SKM-1 treated with dmso at 0.1 percent for 144 hours (cell line): ENCODE results near the gene TTC27.

Source experiments
- DNase-seq: peaks from one replicate; lab custom pipeline; 2025; ENCODE audit not compliant: unreplicated experiment; lab: John Stamatoyannopoulos, UW

The TTC27 gene

DNA sequence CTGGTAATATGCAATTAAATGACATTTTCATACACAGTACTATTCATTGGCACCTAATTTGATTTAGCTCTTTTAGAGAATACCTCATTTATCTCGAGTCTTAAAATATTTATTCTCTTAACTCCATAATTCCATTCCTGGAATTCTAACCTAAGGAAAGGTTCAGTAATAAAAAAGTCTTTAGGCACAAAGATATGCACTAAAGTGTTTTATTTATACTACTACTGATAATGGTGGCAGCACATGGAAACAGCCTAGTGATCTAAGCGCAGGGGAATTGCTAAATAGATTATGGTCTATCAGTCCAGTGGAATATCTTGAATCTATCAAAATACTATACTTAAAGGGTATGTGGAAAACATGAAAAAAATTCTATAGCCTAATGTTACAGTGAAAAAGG, 176.4 kb downstream of the TTC27 start:
- DNase-seq, result no peak

DNA sequence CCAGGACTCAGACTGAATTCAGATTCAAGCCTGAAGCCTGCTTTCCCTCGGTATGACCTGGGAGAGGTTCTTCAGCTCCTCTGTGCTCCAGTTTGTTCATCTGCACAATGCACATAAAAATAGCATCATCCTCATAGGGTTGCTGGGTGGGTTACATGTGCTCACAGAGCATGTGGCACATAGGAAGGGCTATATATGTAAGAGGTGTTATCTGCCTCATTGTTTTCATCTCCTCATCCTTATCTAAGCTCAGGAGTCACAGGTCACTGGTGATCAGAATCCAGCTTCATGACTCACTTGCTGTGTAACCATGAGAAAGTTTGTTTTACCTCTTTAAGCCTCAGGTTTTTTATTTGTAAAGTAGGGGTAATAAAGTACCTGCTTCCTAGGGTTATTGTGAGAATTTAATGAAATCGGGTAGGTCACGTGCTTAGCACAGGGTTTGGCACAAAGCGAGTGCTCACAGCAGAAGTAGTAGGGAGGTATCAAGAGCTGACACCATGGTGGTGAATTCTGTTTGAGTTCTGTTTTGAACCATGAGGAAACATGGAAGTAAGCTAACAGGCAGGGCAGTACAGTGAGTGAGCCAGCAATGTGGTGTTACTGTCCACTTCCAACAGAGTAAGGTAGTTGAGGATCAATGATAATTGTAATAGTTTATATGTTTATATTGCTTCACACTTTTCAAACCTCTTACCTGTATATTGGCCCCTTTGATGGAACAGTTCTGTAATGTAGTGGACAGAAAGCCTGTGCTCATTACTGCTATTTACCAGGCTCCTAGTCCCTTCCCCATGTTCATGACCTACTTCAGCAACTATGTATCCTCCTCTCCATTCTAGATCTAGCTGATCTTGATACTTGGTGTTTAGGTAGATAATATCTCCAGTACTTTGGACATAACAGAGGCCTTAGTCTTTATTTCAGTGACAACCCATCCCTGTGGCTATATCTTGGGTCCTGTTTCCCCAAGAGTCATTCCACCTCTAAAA, 177.6 kb downstream of the TTC27 start:
- DNase-seq, result no peak

DNA sequence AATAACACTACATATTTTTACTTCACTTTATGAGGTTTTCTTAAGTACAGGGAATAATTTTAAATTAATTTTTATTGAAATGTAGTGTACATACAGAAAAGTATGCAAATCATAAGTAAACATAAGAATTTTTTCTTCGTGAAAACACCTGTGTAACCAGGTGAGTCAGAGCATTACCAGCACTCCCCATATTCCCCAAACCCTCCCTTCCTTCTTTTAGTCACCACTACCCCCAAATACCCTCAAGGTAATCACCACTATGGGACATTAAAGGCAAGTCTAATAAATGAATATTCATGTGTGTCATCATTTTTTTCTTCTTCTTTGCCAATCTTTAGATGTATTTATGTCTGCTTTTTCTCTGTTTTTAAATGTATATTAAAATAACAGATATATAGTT, 179.0 kb downstream of the TTC27 start:
- DNase-seq, result no peak

DNA sequence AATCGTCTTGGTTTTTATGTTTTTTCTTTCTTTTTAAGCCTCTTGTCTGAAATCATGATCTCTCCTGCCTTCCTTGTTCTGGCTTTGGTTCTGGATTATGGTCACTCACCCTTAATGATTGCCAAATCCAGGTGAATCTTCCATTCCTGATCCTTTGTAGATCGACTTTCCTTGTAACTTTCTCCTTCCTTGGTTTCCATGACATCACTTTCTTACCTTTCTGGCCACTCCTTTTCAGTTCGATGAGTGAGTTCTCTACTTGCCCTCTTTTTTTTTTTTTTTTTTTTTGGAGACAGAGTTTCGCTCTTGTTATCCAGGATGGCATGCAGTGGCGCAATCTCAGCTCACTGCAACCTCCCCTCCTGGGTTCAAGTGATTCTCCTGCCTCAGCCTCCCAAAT, 179.8 kb downstream of the TTC27 start:
- DNase-seq, result no peak

DNA sequence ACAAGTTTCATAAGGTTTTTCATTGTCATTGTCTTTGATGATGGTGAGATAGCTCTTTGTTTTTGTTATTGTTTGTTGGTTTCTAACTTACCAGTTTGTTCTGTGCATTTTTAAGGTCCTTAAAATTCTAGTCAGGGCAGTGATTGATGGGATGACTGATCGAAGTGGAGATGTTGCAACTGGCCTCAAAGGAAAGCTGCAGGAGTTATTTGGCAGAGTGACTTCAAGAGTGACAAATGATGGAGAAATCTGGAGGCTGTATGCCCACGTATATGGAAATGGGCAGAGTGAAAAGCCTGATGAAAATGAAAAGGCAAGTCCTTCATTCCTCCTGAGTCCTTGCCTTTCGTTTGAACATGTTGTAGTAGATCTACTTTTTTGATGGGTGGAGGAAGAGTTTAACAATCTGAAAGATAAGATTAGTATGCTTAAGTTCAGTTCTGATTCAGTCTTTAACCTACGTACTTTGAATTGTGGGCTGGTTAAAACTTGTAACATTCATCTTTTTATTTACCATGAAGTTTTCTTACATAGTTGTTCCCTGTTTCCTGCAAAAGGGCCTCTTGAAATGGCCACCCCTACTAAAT, 183.2 kb downstream of the TTC27 start:
- no peak for DNase-seq

DNA sequence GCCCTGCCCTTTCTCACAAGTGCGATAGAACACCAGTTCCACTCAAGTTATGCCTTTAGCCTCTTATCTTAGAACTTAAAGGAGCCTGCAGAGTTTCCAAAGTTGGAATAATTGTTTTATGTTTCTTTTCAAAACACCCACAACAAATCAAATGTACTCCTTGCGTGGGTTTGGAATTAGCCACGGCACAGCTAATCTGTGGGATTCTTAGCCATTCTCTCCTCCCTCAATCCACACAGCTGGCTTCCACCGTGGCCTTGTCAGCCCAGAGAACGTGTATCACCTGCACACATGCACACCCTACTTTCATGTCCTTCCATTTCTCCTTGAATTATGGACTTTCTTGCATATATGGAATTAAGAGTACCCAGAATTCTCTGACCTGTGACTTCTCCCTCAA, 183.8 kb downstream of the TTC27 start:
- DNase-seq, result no peak

DNA sequence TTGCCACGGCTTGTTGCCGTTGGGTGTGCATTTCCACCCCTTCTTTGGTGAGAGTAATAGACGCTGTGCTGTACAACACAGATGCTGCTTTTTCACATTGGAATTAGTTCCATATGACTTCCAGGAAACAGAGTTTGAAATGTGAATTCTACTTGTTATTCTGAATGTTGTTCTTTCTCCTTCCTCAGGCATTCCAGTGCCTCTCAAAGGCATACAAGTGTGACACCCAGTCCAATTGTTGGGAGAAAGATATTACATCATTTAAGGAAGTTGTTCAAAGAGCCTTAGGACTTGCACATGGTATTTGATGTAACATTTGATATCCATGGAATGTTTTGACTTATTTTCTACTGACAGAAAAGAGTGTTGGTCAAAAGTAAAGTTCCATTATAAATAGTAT, 184.5 kb downstream of the TTC27 start:
- DNase-seq, result no peak

DNA sequence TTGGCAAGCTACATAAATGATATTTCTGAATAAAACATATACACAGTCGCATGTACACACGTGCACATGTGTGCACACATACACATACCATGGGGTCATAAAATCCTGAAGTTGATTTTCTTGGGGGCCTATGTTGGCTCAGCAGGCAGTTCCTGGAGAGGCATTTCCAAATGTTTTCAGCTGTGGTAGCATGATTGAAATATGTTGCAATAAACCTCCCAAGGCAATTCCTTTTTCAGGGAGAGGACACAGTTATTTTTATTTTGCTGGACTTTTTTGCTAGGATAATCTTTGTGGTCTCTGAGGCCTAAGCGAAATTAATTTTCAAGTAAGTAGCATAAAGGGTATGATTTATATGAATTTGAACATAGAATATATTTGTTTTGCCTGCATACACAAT, 192.2 kb downstream of the TTC27 start:
- DNase-seq, result no peak

DNA sequence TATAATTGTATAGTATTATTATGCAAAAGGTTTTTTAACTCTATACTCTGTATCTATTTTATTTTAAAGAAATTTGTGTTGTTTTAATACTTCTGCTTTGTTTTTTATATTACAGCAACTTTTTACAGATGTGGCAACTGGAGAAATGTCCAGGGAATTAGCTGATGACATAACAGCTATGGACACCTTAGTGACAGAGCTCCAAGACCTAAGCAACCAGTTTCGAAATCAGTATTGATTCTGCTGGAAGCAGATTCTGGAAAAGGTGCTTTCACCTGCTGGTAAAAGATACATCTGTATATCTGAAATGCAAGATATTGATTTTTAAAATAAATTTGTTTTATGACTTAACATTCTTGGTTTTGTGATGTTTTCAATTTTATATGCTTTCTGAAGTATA, 192.9 kb downstream of the TTC27 start:
- no peak for DNase-seq

DNA sequence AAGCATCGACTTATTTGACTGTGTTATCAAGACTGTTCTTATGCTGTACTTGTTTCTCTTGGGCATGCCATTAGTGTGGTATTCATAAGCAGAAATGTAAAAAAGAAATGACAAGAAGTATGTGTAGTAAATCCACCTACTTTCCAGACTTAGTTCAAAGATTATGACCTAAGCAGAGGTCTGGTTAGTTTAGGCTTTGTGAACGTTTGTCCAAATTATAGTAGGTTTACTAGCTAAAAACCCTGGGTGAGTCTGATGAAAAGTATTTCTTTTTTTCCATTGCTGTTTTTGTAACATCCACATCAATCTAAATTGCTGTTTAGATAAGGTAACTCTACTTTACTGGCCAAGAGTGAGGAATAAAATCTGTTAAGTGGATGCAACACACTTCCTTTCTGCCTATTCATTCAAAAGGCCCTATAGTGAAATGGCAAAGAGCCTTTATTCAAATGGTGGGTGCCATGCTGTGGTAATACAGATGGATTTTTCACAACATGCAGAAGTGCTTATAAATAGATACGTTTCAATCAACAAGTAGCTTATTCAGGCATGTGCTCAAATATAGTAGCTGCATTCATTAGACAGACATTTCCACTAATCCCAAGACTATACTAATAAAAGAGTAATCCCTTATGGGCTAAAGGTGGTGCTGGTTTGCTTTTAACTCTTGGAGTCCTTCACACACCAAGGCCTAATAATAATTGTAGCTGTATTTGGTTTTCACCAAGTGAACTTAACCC, 196.4 kb downstream of the TTC27 start:
- no peak for DNase-seq

DNA sequence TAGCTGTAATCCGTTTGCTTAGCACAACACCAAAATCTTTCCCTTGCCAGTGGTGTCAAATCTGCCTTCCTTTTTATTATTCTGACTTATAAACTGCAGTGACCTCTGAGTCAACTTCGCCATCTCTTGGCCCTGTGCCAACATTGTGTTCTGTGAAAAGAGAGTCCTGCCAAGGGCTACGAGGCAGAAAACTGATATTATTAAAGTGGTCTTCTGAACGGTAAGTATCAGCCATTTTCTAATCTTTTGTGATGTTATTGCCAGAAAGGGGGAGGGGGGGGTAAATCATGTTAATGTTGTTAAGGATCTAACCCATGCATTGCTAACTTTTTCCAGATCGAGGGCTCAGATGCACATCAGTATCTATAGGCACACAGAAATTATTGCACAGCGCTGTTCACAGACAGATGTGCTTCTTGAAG, 197.5 kb downstream of the TTC27 start:
- no peak for DNase-seq

DNA sequence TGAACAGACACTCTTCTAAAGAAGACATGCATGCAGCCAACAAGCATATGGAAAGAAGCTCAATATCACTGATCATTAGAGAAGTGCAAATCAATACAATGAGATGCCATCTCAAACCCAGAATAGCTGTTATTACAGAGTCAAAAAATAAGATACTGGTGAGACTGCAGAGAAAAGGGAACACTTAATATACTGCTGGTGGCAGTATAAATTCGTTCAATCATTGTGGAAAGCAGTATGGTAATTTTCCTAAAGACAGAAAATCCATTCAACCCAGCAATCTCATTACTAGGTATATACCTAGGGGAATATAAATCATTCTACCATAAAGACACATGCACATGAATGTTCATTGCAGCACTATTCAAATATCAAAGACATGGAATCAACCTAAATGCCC, 202.3 kb downstream of the TTC27 start:
- DNase-seq, result no peak

DNA sequence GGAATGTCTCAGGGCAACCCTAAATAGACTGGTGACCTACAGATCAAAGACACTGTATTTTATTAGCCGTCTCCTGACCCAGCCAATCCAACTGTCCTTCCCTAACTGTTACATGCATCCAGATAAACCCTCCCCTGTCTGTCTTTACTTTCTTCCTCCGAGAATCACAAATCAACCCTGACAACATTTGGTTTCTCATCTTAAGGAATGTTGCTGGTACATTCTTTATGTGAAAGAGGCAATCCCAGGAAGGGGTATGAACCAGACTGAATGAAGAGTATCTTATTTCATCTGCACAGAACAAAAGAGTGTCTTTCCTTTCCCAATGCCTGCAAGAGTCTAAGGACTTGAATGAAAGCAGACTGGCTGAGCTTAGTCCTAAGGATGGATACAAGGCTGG, 205.0 kb downstream of the TTC27 start:
- DNase-seq, result no peak

DNA sequence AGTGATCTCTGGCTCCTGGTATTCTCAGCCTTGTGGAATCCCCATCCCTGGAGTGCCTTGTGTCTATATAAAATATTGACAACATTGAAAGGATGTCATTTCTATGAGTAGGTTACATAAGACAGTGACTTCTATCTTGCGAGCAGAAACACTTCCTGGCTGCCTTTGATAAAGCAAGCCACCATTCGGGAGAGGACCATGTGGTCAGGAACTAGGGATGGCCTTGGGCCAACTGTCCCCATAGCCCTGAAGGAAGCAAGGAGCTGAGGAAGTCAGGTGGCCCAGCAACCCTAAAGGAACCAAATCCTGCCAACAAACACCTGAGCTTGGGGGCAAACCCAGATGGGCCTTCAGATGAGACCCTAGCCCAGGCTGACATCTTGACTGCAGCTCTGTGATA, 205.9 kb downstream of the TTC27 start:
- no peak for DNase-seq

DNA sequence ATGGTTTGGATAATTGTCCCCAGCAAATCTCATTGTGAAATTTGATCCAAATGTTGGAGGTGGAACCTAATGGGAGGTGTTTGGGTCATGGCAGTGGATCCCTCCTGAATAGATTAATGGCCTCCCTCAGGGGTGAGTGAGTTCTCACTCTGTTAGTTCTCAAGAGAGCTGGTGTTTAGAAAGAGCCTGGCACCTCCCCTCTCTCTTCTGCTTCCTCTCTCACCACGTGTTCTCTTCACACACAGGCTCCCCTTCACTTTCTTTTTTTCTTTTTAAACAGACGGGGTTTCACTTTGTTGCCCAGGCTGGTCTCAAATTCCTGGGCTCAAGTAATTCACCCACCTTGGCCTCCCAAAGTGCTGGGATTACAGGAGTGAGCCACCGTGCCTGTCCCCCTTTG, 207.3 kb downstream of the TTC27 start:
- no peak for DNase-seq

DNA sequence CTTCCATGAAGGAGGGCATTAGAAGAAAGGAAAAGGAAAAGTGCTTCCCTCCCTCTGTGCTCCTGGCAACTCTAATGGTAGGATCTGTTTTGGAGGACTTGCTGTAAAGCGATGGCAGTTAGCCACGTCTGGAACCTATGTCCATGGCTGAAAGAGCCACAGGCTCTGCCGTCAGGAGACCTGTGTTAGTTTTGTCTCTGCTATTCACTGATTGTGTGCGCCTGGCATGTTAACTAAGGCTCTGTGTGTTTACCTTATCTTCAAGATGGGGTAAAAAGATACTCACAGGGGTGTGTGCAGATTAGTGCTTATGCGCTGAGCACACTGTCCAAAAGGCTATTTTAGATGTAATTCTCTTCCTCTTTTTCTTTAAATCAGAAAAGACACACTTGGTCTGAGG, 209.1 kb downstream of the TTC27 start:
- DNase-seq, result no peak

DNA sequence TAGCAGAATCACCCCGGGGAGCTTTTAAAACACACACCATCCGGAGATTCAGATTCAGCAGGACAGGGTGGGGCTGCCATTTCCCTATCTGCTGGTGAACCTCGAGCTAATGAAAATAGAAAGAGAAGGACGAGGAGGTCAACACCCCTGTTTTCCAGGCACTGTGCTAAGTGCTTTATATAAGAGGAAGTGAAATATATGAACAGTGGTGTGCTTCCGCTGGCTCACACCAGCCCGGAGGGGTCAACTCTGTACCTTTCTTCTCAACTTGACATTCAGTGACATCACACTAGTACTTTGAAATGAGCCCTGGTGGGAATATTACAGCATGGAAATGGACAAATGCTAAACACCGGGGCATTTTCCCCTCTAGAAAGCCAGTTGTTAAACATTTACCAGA, 210.6 kb downstream of the TTC27 start:
- no peak for DNase-seq

DNA sequence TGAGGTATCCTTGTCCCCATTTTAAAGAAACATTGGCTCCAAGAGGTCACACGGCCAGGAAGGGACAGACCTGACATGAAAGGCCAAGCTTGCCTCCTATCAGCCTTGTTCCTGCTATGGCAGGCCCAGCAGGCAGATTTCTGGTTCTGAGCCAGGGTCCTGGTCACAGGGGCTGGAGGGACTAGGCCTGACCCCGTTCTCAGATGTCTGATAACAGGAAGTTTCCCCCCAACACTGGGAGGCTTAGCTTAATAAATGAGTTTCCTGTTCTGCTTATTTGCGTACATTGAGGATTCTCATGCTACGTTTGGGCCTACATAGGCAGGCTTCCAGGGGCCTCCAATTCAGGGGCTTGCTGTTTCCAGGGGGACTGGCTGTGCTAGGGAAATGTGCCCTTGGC, 211.1 kb downstream of the TTC27 start:
- DNase-seq, result no peak

DNA sequence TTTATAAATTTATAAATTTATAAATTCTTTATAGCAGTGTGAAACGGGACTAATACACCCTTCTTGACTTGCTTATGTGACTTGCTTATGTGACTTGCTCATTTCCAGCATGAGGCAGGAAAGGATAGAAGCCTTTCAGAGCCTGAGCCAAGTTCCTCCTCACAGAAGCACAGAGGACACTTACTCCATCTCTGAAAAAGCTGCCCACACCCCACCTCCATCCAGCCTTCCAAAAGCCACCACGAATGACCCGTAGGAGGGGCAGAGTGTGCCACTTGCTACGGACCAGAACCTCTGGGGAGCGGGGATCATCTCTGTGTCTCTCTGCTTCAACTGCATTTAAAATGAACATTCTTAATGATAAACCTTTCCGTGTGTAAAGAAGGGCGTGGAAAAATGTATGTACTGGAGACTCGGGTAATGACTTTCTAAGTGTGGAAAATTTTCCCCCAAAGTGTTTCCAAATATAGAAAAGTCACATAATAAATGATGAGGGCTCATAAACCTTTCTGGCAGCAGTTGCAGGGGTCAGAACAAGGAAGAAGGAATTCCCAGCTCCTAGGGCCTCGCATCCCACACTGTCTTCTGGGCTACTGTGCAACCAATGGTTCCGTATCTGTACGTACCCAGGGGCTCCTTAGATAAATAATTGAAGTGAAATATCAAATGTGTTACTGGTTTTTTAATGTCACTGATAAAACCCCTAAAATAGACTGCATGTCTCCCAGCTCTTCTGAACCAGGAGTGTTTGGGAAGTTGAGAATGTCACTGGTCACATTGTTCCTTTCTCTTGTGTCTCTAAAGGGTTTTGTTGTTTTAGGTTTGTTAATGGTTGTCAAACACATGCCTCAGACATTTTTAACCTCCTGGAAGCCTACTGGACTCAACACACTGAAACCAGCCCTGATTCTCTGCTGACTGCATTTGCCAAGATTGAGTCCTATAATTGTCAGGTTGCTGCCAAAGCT, 214.4 kb downstream of the TTC27 start:
- DNase-seq, result no peak

DNA sequence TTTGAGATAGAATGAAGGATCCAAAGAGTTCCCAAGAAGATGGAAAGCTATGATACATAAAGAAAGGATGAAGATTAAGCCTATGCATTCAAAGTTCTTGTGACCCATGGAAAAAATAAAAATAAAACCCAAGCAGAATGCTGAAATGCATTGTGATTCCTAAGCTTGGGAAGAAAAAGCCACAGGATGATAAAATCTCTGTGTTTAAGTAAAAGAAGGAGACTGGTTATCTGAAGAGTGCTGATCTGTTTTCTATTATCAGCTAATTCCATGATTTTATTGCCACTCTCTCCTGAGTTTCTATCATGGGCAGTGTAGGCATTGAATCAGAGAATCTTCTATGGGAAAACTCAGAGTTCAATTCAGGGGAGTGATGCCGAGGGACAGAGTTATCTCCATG, 215.8 kb downstream of the TTC27 start:
- DNase-seq, result no peak

DNA sequence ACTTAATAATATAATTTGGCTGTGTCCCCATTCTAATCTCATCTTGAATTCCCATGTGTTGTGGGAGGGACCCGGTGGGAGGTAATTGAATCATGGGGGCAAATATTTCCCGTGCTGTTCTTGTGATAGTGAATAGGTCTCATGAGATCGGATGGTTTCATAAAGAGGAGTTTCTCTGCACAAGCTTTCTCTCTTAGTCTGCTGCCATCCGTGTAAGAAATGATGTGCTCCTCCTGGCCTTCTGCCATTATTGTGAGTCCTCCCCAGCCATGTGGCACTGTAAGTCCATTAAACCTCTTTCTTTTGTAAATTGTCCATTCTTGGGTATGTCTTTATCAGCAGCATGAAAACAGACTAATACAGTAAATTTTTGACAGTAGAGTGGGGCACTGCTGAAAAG, 216.4 kb downstream of the TTC27 start:
- DNase-seq, result no peak
